ENCODE data around the gene USP7. TPM values are rescaled to one million over a fixed set of nuclear protein-coding genes. Genes with fewer than 3 reads are reported as not detected.

Gene USP7
- total and polyA plus RNA-seq, 7 experiments from 2014 or later = 8.9 to 261 (median 176) TPM

- Histone ChIP-seq H3K27ac (ENCODE audit: low read depth, low read length) (no peak overlapping the region), H3K4me1 (ENCODE audit: control insufficient read depth in 2 of 2, insufficient read depth in 2 of 2, low read length in 2 of 2) (peaks cover 67 to 77% of the 10 kb centered on the region in 2 donors), H3K36me3 (ENCODE audit: control insufficient read depth in 2 of 3, insufficient read depth in 3 of 3, low read length in 3 of 3) (no peaks in the 10 kb centered on the region), H3K9me3 (ENCODE audit: control insufficient read depth in 2 of 3, low read length in 3 of 3) (no peaks in the 10 kb centered on the region), H3K4me3 (ENCODE audit: low read length) (peak overlapping the region; percentile 12), H3K27me3 (ENCODE audit: control insufficient read depth in 2 of 2, insufficient read depth in 2 of 2, low read length in 2 of 2) (no peaks in the 10 kb centered on the region)
- H3K4me1 Mint-ChIP-seq = peaks cover 60 to 91% (median 86%) of the 10 kb centered on the region in 7 donors
- no peaks in the 10 kb centered on the region for H3K27me3 Mint-ChIP-seq
- H3K9me3 Mint-ChIP-seq = peaks cover 0 to 2% (median 0%) of the 10 kb centered on the region in 11 donors
- peak overlapping the region; percentile 13 to 85 (median 66) for H3K4me3 Mint-ChIP-seq
- CTCF ChIA-PET = interaction anchor here (0.5 kb wide), 1 partner anchor 185 kb away, joined by 4 read pairs; no protein-coding TSS in a partner anchor
- no peaks in the 10 kb centered on the region for H3K36me3 Mint-ChIP-seq
- peak overlapping the region in 6 of 9 donors; percentile 3 to 75 (median 45) for H3K27ac Mint-ChIP-seq
- POLR2A ChIA-PET = interaction anchor here (1.3 to 1.4 kb wide), 2 partner anchors 8 to 13 kb away, joined by 3 to 4 read pairs; partner anchors contain the start of gene USP7
- ATAC-seq (no peak), DNase-seq (no peak)
- intact Hi-C loops (cut with micrococcal nuclease) = loop anchor here in 1 of 2 donors (1.0 kb wide), 1 partner anchor 9 kb away; no protein-coding TSS in a partner anchor
Observed at GRCh38 chr16:8951447-8952280, 12.0 kb downstream of the USP7 start.

GRCh38 chr16:8950580-8951077 lies 13.1 kb downstream of the USP7 start:
- peak overlapping the region in 4 of 9 donors; percentile 9 to 71 (median 32) for H3K27ac Mint-ChIP-seq
- Histone ChIP-seq H3K4me3 (ENCODE audit: low read length) (no peak overlapping the region), H3K27me3 (ENCODE audit: control insufficient read depth in 2 of 2, insufficient read depth in 2 of 2, low read length in 2 of 2) (no peaks in the 10 kb centered on the region), H3K9me3 (ENCODE audit: control insufficient read depth in 2 of 3, low read length in 3 of 3) (no peaks in the 10 kb centered on the region), H3K27ac (ENCODE audit: low read depth, low read length) (no peak overlapping the region), H3K4me1 (ENCODE audit: control insufficient read depth in 2 of 2, insufficient read depth in 2 of 2, low read length in 2 of 2) (peaks cover 63 to 74% of the 10 kb centered on the region in 2 donors), H3K36me3 (ENCODE audit: control insufficient read depth in 2 of 3, insufficient read depth in 3 of 3, low read length in 3 of 3) (no peaks in the 10 kb centered on the region)
- POLR2A ChIA-PET = interaction anchor here (0.5 to 1.4 kb wide), 3 partner anchors 9 to 30 kb away, joined by 3 to 4 read pairs (median 4); partner anchors contain the start of gene USP7
- intact Hi-C loops (cut with micrococcal nuclease) = loop anchor here in 1 of 2 donors (1.0 kb wide), 1 partner anchor 10 kb away; no protein-coding TSS in a partner anchor
- H3K4me3 Mint-ChIP-seq = peak overlapping the region in 9 of 10 donors; percentile 23 to 72 (median 57)
- DNase-seq = no peak
- H3K9me3 Mint-ChIP-seq = peaks cover 0 to 2% (median 0%) of the 10 kb centered on the region in 11 donors
- peaks cover 64 to 91% (median 87%) of the 10 kb centered on the region in 7 donors for H3K4me1 Mint-ChIP-seq
- ATAC-seq = no peak
- CTCF ChIA-PET = no interaction called here
- no peaks in the 10 kb centered on the region for H3K36me3 Mint-ChIP-seq
- no peaks in the 10 kb centered on the region for H3K27me3 Mint-ChIP-seq

- Mint-ChIP-seq H3K4me1 (peaks cover 69 to 93% (median 90%) of the 10 kb centered on the region in 7 donors), H3K36me3 (no peaks in the 10 kb centered on the region), H3K27me3 (no peaks in the 10 kb centered on the region), H3K4me3 (peak overlapping the region; percentile 2 to 76 (median 66)), H3K9me3 (peaks cover 0 to 2% (median 0%) of the 10 kb centered on the region in 11 donors), H3K27ac (peak overlapping the region in 5 of 9 donors; percentile 1 to 66 (median 35))
- peaks cover 67 to 79% of the 10 kb centered on the region in 2 donors for H3K4me1 ChIP-seq (ENCODE audit: control insufficient read depth in 2 of 2, insufficient read depth in 2 of 2, low read length in 2 of 2)
- no peaks in the 10 kb centered on the region for H3K36me3 ChIP-seq (ENCODE audit: control insufficient read depth in 2 of 3, insufficient read depth in 3 of 3, low read length in 3 of 3)
- intact Hi-C loops (cut with micrococcal nuclease) = no loop called here
- H3K4me3 ChIP-seq (ENCODE audit: low read length) = no peak overlapping the region
- POLR2A ChIA-PET = no interaction called here
- H3K27me3 ChIP-seq (ENCODE audit: control insufficient read depth in 2 of 2, insufficient read depth in 2 of 2, low read length in 2 of 2) = no peaks in the 10 kb centered on the region
- H3K27ac ChIP-seq (ENCODE audit: low read depth, low read length) = no peak overlapping the region
- DNase-seq = no peak
- no peaks in the 10 kb centered on the region for H3K9me3 ChIP-seq (ENCODE audit: control insufficient read depth in 2 of 3, low read length in 3 of 3)
- CTCF ChIA-PET = interaction anchor here (1.8 kb wide), 1 partner anchor 13 kb away, joined by 5 read pairs; no protein-coding TSS in a partner anchor
- ATAC-seq = peak; percentile 10
Observed at GRCh38 chr16:8949536-8950418, 13.9 kb downstream of the USP7 start.

- POLR2A ChIA-PET = interaction anchor here (0.6 to 1.8 kb wide), 2 partner anchors 13 to 235 kb away, joined by 3 to 5 read pairs; no protein-coding TSS in a partner anchor
Observed at GRCh38 chr16:8948831-8949230, 14.9 kb downstream of the USP7 start.

GRCh38 chr16:8948069-8948593 lies 15.6 kb downstream of the USP7 start:
- Mint-ChIP-seq H3K27me3 (no peaks in the 10 kb centered on the region), H3K36me3 (no peaks in the 10 kb centered on the region), H3K4me3 (peak overlapping the region in 9 of 10 donors; percentile 42 to 76 (median 69)), H3K4me1 (peaks cover 83 to 98% (median 96%) of the 10 kb centered on the region in 7 donors), H3K9me3 (no peaks in the 10 kb centered on the region), H3K27ac (peak overlapping the region in 7 of 9 donors; percentile 18 to 91 (median 76))
- H3K9me3 ChIP-seq (ENCODE audit: control insufficient read depth in 2 of 3, low read length in 3 of 3) = no peaks in the 10 kb centered on the region
- H3K27ac ChIP-seq (ENCODE audit: low read depth, low read length) = no peak overlapping the region
- H3K4me3 ChIP-seq (ENCODE audit: low read length) = no peak overlapping the region
- DNase-seq (no peak), ATAC-seq (no peak)
- no peaks in the 10 kb centered on the region for H3K36me3 ChIP-seq (ENCODE audit: control insufficient read depth in 2 of 3, insufficient read depth in 3 of 3, low read length in 3 of 3)
- peaks cover 76 to 84% of the 10 kb centered on the region in 2 donors for H3K4me1 ChIP-seq (ENCODE audit: control insufficient read depth in 2 of 2, insufficient read depth in 2 of 2, low read length in 2 of 2)
- ChIA-PET POLR2A (interaction anchor here (0.6 to 1.8 kb wide), 3 partner anchors 14 to 236 kb away, joined by 3 to 5 read pairs (median 3); no protein-coding TSS in a partner anchor), CTCF (interaction anchor here (0.8 to 1.8 kb wide), 3 partner anchors 12 to 30 kb away, joined by 3 to 5 read pairs (median 4); no protein-coding TSS in a partner anchor)
- intact Hi-C loops (cut with micrococcal nuclease) = no loop called here
- H3K27me3 ChIP-seq (ENCODE audit: control insufficient read depth in 2 of 2, insufficient read depth in 2 of 2, low read length in 2 of 2) = no peaks in the 10 kb centered on the region

More at GRCh38 chr16:8948831-8949230, 14.9 kb downstream of the USP7 start:
- intact Hi-C loops (cut with micrococcal nuclease) = no loop called here
- Mint-ChIP-seq H3K9me3 (peaks cover 0 to 2% (median 0%) of the 10 kb centered on the region in 11 donors), H3K36me3 (no peaks in the 10 kb centered on the region), H3K4me1 (peaks cover 79 to 94% (median 92%) of the 10 kb centered on the region in 7 donors), H3K27ac (peak overlapping the region in 4 of 9 donors; percentile 28 to 66 (median 44)), H3K27me3 (no peaks in the 10 kb centered on the region), H3K4me3 (peak overlapping the region; percentile 3 to 76 (median 70))
- H3K9me3 ChIP-seq (ENCODE audit: control insufficient read depth in 2 of 3, low read length in 3 of 3) = no peaks in the 10 kb centered on the region
- no peak overlapping the region for H3K27ac ChIP-seq (ENCODE audit: low read depth, low read length)
- H3K27me3 ChIP-seq (ENCODE audit: control insufficient read depth in 2 of 2, insufficient read depth in 2 of 2, low read length in 2 of 2) = no peaks in the 10 kb centered on the region
- H3K4me3 ChIP-seq (ENCODE audit: low read length) = no peak overlapping the region
- DNase-seq = no peak
- H3K4me1 ChIP-seq (ENCODE audit: control insufficient read depth in 2 of 2, insufficient read depth in 2 of 2, low read length in 2 of 2) = peaks cover 69 to 81% of the 10 kb centered on the region in 2 donors
- no peaks in the 10 kb centered on the region for H3K36me3 ChIP-seq (ENCODE audit: control insufficient read depth in 2 of 3, insufficient read depth in 3 of 3, low read length in 3 of 3)
- CTCF ChIA-PET = interaction anchor here (1.8 kb wide), 1 partner anchor 12 kb away, joined by 5 read pairs; no protein-coding TSS in a partner anchor
- ATAC-seq = no peak
